Astrocyte of the hippocampus (primary cell): ENCODE results near the gene AP1AR.

ENCODE experiments used
- DNase-seq: peaks from one replicate; pipeline ENCODE4 v3.0.0; 2011; ENCODE audit warnings: low read depth, low spot score

AP1AR gene

GRCh38 chr4:112312610-112313239 is 81.1 kb downstream of the AP1AR start:
- DNase-seq = no peak

DNA sequence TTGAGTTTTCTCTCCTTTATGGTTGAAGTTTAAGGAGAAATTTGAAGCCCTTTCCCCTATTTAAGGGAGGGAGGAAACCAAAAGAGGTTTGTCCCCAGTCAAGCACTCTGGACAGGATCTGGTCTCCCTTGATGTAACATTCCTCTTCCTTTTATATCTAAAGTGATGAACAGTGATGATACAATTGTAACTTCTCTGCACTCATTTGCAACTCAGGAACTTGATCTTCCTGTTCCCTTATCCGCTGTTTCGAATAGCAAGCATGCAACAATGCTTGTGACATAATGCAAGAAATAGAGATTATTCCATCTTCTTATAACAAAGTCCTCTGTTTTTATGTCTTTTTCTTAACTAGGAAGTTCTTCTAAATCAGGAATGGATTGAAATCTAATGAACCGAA is 83.9 kb downstream of the AP1AR start:
- DNase-seq = no peak

GRCh38 chr4:112316360-112316759 is 84.8 kb downstream of the AP1AR start:
- no peak for DNase-seq

GRCh38 chr4:112318239-112319142 is 86.9 kb downstream of the AP1AR start:
- no peak for DNase-seq
